Measurements from ENCODE around the gene KRTAP9-8.
"Not testable (repeated sequence)": the region's sequence is repeated elsewhere in the genome, so short reads cannot be mapped to it uniquely, and the experiment has no call there.

Gene KRTAP9-8, protein sequence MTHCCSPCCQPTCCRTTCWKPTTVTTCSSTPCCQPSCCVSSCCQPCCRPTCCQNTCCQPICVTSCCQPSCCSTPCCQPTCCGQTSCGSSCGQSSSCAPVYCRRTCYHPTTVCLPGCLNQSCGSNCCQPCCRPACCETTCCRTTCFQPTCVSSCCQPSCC

DNA sequence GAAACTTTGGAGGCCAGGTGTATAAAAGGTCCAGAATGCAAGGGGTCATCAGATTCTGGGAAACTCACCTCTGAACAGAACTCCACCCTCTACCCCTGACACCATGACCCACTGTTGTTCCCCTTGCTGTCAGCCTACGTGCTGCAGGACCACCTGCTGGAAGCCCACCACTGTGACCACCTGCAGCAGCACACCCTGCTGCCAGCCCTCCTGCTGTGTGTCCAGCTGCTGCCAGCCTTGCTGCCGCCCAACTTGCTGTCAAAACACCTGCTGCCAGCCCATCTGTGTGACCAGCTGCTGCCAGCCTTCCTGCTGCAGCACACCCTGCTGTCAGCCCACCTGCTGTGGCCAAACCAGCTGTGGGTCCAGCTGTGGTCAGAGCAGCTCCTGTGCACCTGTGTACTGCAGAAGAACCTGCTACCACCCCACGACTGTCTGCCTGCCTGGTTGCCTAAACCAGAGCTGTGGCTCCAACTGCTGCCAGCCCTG, at the start of gene KRTAP9-8:
Gene KRTAP9-8, plus strand, starts transcription at position 51 of the 489 bp plus-strand sequence. Its CDS starts 53 bp downstream, at position 104.
- not testable (repeated sequence) for ATAC-seq, DNase-seq

DNA sequence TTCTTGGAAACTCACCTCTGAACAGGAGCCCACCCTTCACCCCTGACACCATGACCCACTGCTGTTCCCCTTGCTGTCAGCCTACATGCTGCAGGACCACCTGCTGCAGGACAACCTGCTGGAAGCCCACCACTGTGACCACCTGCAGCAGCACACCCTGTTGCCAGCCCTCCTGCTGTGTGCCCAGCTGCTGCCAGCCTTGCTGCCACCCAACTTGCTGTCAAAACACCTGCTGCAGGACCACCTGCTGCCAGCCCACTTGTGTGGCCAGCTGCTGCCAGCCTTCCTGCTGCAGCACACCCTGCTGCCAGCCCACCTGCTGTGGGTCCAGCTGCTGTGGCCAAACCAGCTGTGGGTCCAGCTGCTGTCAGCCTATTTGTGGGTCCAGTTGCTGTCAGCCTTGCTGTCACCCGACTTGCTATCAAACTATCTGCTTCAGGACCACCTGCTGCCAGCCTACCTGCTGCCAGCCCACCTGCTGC, 47.9 kb upstream of the KRTAP9-8 start, which contains the start of gene KRTAP9-1:
Gene KRTAP9-1, plus strand, starts transcription at position 51 of the 482 bp plus-strand sequence. Its CDS starts 0 bp downstream, at position 51.
- not testable (repeated sequence) for ATAC-seq, DNase-seq

GRCh38 chr17:41190328-41190727, 47.5 kb upstream of the KRTAP9-8 start:
- ATAC-seq (no peak), DNase-seq (no peak)

DNA sequence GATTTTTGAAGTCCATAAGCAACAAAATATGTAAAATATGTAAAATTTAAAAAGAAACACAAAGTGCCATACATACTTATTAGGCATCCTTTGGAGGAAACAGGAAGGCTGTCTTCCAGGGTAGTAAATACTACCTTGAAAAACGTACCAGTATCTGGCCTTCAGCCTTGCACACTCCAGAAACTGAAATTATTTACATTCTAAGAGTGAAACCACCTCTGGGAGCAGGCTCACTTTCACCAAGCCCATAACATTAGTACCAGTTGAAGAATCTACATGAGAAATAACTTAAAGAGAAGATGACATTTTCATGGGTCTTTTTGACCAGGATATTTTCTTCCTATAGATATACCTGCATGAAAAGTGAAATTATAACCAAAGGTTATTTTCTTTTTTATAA, 41.7 kb upstream of the KRTAP9-8 start:
- no peak for ATAC-seq
- no peak for DNase-seq

DNA sequence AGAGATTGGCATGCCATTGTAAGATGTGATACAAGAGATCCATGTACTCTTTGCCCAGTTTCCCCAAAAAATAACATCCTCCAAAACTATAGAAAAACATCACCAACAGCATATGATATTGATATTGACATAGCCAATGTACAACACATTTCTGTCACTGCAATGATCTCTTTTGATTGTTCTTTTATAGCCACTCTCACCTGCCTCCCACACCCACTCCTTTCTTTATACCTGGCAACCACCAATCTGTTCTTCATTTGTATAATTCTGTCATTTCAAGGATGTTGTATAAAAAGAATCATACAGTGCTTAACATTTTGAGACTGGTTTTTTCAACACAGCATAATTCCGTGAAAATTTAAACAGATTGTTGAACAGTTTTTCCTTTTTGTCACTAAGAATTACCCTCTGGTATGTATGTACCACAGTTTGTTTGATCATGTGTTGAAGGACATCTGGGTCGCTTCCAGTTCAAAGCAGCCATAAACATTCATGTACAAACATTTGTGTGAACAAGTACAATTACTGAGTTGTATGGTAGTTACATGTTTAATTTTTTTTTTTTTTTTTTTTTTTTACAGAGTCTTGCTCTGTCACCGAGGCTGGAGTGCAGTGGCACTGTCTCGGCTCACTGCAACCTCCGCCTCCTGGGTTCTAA, 38.2 kb upstream of the KRTAP9-8 start:
- DNase-seq (no peak), ATAC-seq (no peak)

- no peak for DNase-seq
- peak; percentile 28 for ATAC-seq
Measured at GRCh38 chr17:41211845-41212466, 25.8 kb upstream of the KRTAP9-8 start.

DNA sequence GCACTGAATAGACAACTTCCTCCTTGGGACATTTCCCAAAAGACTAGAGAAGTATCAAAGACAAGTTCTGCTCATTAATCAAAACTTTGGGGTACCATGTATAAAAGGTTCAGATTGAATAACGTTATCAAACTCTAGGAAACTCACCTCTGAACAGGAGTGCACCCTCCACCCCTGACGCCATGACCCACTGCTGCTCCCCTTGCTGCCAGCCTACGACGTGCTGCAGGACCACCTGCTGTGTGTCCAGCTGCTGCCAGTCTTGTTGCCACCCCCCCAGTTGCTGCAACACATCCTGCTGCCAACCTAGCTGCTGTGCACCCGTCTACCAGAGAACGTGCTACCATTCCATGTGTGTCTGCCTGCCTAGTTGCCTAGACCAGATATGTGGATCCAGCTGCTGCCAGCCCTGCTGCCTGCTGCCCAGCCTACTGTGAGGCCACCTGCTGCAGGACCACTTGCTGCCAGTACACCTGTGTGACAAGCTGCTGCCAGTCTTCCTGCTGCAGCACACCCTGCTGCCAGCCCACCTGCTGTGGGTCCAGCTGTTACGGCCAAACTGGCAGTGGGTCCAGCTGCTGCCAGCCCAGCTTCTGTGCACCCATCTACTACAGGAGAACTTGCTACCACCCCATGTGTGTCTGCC, 25.2 kb upstream of the KRTAP9-8 start:
- no peak for ATAC-seq

GRCh38 chr17:41215681-41216080, 22.1 kb upstream of the KRTAP9-8 start:
- DNase-seq, result no peak
- ATAC-seq, result no peak

More for the DNA sequence above, 25.2 kb upstream of the KRTAP9-8 start:
- no peak for DNase-seq

DNA sequence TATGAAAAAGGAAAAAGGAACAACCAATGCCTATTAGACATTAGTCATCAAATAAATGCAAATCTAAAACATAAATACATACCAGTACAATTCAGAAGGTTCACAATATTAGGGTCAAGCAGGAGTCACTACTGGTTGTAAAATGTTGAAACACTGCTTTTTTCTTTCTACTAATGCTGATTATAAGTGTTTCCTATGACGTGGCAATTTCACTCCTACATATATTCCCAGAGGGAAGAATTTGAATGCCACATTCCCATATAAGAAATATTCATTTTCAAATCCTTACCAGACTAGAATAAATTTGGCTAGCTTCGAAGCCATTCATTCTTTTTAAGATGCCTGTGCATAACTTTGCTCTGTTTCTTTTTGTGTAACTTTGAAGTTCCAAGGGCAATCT, 14.0 kb upstream of the KRTAP9-8 start:
- no peak for ATAC-seq
- DNase-seq, result no peak

- ATAC-seq (no peak), DNase-seq (no peak)
Measured at GRCh38 chr17:41226051-41226450, 11.7 kb upstream of the KRTAP9-8 start.

DNA sequence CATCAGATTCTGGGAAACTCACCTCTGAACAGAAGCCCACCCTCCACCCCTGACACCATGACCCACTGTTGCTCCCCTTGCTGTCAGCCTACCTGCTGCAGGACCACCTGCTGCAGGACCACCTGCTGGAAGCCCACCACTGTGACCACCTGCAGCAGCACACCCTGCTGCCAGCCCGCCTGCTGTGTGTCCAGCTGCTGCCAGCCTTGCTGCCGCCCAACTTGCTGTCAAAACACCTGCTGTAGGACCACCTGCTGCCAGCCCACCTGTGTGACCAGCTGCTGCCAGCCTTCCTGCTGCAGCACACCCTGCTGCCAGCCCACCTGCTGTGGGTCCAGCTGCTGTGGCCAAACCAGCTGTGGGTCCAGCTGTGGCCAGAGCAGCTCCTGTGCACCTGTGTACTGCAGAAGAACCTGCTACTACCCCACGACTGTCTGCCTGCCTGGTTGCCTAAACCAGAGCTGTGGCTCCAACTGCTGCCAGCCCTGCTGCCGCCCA, 11.2 kb upstream of the KRTAP9-8 start, which contains the start of gene KRTAP9-2:
Gene KRTAP9-2, plus strand, starts transcription at position 51 of the 498 bp plus-strand sequence. Its CDS starts 7 bp downstream, at position 58.
- ATAC-seq, DNase-seq: not testable (repeated sequence)

DNA sequence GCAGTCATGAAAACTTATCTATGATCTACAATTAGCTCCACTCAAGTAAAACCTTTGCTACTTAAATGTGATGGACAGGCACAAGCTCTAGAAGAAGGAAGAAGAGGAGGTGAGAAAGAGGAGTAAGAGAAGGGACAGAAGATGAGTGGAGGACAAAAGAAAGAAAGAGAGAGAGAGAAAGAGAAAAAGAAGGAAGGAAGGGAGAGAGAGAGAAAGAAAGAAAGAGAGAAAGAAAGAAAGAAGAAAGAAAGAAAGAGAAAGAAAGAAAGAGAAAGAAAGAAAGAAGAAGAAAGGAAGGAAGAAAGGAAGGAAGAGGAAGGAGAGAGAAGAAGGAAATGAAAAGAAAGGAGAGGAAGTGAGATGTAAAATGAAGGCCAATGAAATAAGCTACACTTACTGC, 7.7 kb upstream of the KRTAP9-8 start:
- ATAC-seq (no peak), DNase-seq (no peak)

- DNase-seq (no peak), ATAC-seq (no peak)
Measured at GRCh38 chr17:41231731-41232130, 6.1 kb upstream of the KRTAP9-8 start.

- DNase-seq, ATAC-seq: not testable (repeated sequence)
Measured at GRCh38 chr17:41232399-41233105, 5.2 kb upstream of the KRTAP9-8 start, which contains the start of gene KRTAP9-3. KRTAP9-3 (plus strand) TSS chr17:41232449; CDS start chr17:41232502, 53 bp downstream.

GRCh38 chr17:41237116-41237515, 683 bp upstream of the KRTAP9-8 start:
- ATAC-seq, DNase-seq: not testable (repeated sequence)

DNA sequence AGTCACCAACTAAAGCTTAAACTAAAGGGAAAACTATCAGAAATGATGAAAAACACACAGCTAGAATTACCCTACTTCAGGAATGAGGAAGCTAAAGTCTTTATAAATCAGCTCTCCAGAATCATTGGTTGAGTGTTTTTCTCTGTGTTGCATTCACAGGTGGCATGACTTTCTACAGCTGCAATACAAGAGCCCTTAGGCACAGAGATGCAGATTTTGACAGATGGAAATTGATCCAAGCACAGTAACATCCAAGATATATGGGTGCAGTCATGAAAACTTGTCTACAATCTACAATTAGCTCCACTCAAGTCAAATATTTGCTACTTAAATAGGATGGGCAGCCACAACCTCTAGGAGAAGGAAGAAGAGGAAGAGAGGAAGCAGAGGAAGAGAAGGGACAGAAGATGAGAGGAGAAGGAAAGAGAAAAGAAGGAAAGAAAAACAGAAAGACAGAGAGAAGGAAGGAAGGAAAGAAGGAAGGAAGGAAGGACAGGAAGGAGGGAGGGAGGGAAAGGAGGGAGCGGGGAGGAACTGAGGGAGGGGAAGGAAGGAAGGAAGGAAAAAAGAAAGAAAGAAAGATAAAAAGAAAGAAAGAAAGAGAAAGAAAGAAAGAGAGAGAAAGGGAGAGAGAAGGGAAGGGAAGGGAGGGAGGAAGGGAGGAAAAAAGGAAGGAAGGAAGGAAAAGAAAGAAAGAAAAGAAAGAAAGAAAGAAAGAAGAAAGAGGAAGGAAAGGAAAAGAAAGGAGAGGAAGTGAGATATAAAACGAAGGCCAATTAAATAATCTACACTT, 9.4 kb downstream of the KRTAP9-8 start:
- not testable (repeated sequence) for DNase-seq, ATAC-seq

- DNase-seq, ATAC-seq: not testable (repeated sequence)
Measured at GRCh38 chr17:41249637-41250240, 11.9 kb downstream of the KRTAP9-8 start, which contains the start of gene KRTAP9-4. KRTAP9-4 (plus strand) TSS chr17:41249687; CDS start chr17:41249721, 34 bp downstream.

DNA sequence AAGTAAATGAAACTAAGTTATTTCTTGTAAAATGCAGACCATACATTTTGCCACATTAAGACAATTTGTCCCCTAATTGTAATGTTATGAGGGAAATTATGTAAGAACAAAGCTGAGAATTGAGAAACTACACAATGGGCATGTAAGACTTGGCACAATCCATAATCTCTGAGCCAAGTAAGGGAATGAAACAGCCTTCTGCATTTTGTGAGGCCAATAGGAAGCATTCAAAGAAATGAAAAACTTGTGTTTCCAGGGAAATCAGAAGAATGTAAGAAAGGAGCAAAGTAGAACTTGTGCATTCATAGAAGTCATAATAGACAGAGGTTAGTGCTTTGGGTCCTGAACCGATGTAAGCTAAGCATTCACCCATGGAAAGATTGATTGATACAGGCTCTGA, 13.5 kb downstream of the KRTAP9-8 start:
- DNase-seq (no peak), ATAC-seq (no peak)

GRCh38 chr17:41254861-41255260, 17.1 kb downstream of the KRTAP9-8 start:
- no peak for DNase-seq
- ATAC-seq, result no peak

Measured in stimulated activated naive CD8-positive, alpha-beta T cell treated with anti-CD3 and anti-CD28 coated beads, Interleukin-15, Interleukin-2, amounts not matched to agents 100 U/mL and 50 U/mL, for 24 hours (primary cell).